ENCODE results near the gene CNTN2. TPM values are rescaled to one million over a fixed set of nuclear protein-coding genes. Genes with fewer than 3 reads are reported as not detected.
A peak's percentile ranks its signal among the peaks of the same experiment; 100 is the strongest.

CNTN2 gene
- 1 to 10 TPM in 7 of 10 donors, under 1 TPM in 3; 0.57 to 2.1 (median 1.2) TPM for polyA plus RNA-seq (ENCODE audit: insufficient read length in 10 of 10)
- long read RNA-seq, donor 1 = 0 reads
- long read RNA-seq, donor 2 = 0 reads
- long read RNA-seq, donor 3, partial matches to known transcripts = 0 of 5 reads
- long read RNA-seq, donor 3, other reads (novel, unspliced or antisense) = 0 of 5 reads
- long read RNA-seq, donor 4 = 0 reads
- long read RNA-seq, donor 5 = 0 reads
- long read RNA-seq, donor 6, full-length matches to known transcripts = 1 of 1 reads
- long read RNA-seq, donor 6, partial matches to known transcripts = 0 of 1 reads
- long read RNA-seq, donor 6, other reads (novel, unspliced or antisense) = 0 of 1 reads
- long read RNA-seq, donor 7 = 0 reads
- long read RNA-seq, donor 8 = 0 reads
- long read RNA-seq, donor 9 = 0 reads

GRCh38 chr1:205042911-205043806, at the start of gene CNTN2:
TSS of gene CNTN2 (plus strand) at chr1:205043212. CDS start at chr1:205053186, 9,974 bp downstream.
- peak in 1 of 3 donors; percentile 27 for DNase-seq

GRCh38 chr1:204994086-204994862, 48.7 kb upstream of the CNTN2 start:
- DNase-seq = no peak

GRCh38 chr1:204996981-204997380, 46.0 kb upstream of the CNTN2 start:
- no peak for DNase-seq

- peak; percentile 21 to 83 (median 51) for DNase-seq
Observed at GRCh38 chr1:204997591-204998355, 45.2 kb upstream of the CNTN2 start.

- DNase-seq = no peak
Observed at GRCh38 chr1:205001162-205001561, 41.9 kb upstream of the CNTN2 start.

GRCh38 chr1:205002705-205003104, 40.3 kb upstream of the CNTN2 start:
- no peak for DNase-seq

- DNase-seq = no peak
Observed at GRCh38 chr1:205003358-205004131, 39.5 kb upstream of the CNTN2 start.

GRCh38 chr1:205004351-205004750, 38.7 kb upstream of the CNTN2 start:
- DNase-seq = peak; percentile 14 to 66 (median 40)

GRCh38 chr1:205008896-205009295, 34.1 kb upstream of the CNTN2 start:
- DNase-seq = no peak

GRCh38 chr1:205009670-205010069, 33.3 kb upstream of the CNTN2 start:
- DNase-seq = no peak

- DNase-seq = peak in 1 of 3 donors; percentile 55
Observed at GRCh38 chr1:205012391-205013140, 30.4 kb upstream of the CNTN2 start.

GRCh38 chr1:205013683-205014367, 29.2 kb upstream of the CNTN2 start:
- peak; percentile 18 to 86 (median 68) for DNase-seq

GRCh38 chr1:205014783-205015182, 28.2 kb upstream of the CNTN2 start:
- no peak for DNase-seq

- no peak for DNase-seq
Observed at GRCh38 chr1:205015241-205015640, 27.8 kb upstream of the CNTN2 start.

- DNase-seq = no peak
Observed at GRCh38 chr1:205016075-205016474, 26.9 kb upstream of the CNTN2 start.

GRCh38 chr1:205016584-205016983, 26.4 kb upstream of the CNTN2 start:
- no peak for DNase-seq

GRCh38 chr1:205017001-205017400, 26.0 kb upstream of the CNTN2 start:
- no peak for DNase-seq

- DNase-seq = no peak
Observed at GRCh38 chr1:205017766-205018165, 25.2 kb upstream of the CNTN2 start.

- no peak for DNase-seq
Observed at GRCh38 chr1:205018381-205018780, 24.6 kb upstream of the CNTN2 start.
